Amniotic epithelial cell (primary cell): Measurements from ENCODE around the gene TAF13.
"Not testable (repeated sequence)": the region's sequence is repeated elsewhere in the genome, so short reads cannot be mapped to it uniquely, and the experiment has no call there.

Experiments used
- DNase-seq: peaks from one replicate; pipeline ENCODE4 v3.0.0-alpha.2; 2010; ENCODE audit warnings: low read depth

The TAF13 gene

DNA sequence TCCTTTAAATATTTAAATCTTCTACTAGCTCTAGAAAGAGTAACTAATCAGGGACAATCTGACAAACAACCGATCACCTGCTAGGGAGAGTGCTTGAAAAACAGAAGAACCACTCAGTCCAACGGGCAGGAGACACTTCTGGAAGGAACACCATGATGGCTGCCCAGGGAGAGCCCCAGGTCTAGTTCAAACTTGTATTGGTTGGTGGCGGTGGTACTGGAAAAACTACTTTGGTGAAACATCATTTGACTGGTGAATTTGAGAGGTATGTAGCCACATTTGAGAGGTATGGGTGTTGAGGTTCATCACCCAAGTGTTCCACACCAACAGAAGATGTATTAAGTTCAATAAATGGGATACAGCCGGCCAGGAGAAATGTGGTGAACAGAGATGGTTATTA, 29.1 kb downstream of the TAF13 start:
- no peak for DNase-seq

DNA sequence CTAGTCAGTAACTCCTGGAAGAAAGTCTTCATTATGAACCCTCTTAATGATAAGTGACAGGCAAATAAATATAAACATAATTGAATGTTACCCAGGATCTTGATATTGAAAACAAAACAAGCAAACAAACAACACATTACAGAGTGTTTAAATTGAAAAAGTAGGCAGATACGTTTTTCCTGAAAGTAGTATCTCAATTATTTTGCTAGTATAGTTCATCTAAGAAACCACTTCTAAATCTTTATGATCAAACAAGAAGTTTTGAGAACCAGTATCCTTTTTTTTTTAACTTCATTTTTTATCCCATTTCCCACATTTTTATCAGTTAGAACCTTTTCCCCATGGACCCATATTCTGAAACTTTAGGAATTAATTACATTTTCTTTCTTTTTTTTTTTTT, 30.2 kb downstream of the TAF13 start:
- no peak for DNase-seq

DNA sequence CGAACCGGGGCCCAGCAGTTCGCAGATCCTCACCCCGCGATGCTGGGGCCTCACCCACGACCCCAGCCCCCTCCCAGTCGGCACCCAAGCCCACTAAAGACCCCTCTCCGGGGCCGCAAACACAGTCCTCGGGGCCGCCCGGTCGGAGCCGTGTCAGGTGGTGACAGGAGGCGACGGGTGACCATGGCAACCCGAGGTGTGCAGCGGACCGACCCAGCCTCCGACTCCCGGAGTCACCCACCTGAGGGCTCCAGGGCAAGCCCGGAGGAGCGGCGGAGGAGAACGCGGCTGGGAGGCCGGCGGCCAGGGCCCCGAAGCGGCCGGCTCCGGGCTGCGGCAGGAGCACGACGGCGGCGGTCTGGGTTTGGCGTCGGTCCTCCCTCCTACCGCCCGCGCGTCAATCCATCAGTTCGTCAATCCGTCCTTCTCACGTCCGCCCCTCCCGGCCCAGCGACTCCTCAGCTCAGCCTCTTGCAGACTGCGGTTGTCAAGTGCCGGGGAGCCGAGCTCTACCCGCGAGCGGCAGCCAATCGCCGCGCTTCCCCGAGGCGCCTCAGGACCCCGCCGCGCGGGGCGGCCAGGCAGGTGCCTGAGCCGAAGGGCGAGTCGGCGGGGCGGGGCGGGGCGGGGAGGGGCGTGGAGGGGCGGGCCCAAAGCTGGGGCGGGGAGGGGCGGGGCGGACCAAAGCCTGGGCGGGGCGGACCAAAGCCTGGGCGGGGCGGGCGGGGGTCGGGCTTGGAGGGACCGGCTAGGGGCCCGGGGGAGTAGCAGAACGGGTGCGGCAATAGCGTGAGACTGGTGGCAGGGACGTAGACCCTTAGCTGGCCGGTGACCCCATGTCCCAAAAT, 34.0 kb downstream of the TAF13 start, which contains the start of gene WDR47:
WDR47 (minus strand) TSS at position 482 of the 848 bp plus-strand sequence. CDS start 18,590 bp downstream, outside the sequence.
- peak; percentile 93 for DNase-seq

DNA sequence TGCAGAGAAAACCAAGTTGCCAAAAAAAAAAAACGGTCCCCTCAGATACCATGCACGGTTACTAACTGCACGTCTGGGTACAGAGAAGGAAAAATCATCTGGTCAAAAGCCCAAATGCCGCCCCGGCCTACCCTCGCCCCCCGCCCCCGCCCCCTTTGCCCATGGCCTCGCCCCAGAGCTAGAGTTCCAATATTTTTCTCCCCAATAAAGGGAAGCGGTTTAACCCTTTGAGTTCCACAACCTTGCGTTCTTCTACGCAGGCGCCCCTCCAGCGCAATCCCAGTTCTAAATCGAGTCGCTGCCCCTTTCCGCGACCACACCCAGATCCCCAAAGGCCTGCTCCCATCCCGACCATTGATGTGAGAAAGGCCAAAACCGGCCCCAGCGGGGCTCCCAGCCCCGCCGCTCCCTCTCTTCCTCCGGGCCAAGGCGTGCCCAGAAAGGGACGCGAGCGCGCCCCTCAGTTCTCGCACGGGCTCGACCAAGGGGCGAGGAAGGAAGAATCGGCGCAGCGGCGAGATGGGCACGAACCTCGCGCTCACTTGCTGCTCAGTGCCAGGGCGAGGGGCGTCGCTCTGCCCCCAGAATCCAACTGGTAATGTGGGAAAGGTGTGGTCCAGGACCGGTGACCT, 34.7 kb downstream of the TAF13 start:
- DNase-seq = no peak

DNA sequence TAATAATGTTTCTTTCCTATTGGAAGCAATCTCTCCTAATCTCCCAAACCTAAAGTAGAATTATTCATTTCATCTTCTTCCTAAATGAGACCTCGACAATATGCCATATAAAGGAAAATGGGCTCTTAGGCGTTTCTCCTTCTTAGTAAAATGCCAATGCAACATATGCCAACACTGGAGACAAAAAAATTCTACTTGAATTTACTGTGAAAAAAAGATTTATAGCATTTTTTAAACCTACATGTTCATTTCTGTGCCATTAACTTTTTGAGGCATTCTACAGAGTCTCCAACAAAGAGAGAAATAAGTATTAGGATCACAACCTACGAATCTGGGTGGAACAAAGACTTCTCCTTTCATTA, 35.2 kb downstream of the TAF13 start:
- no peak for DNase-seq

DNA sequence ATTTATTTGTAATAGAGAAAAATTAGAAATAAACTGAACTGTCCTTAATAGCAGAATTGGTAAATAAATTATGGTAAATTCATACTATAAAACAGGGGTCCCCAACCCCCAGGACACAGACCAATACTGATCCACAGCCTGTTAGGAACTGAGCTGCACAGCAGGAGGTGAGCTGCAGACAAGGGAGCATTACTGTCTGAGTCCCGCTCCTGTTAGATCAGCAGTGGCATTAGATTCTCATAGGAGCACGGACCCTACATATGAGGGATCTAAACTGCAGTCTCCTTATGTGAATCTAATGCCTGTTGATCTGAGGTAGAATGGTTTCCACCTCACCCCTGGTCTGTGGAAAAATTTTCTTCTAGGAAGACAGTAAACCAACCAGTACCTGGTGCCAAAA, 41.4 kb downstream of the TAF13 start:
- DNase-seq = no peak

DNA sequence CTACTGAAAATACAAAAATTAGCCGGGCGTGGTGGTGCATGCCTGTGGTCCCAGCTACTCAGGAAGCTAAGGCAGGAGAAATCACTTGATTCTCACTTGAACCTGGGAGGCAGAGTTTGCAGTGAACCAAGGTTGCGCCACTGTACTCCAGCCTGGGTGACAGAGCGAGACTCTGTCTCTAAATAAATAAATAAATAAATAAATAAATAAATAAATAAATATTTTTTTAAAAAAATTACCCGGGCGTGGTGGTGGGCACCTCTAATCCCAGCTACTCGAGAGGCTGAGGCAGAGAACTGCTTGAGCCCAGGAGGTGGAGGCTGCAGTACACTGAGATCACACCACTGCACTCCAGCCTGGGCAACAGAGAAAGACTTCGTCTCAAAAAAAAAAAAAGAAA, 46.3 kb downstream of the TAF13 start:
- DNase-seq = not testable (repeated sequence)

DNA sequence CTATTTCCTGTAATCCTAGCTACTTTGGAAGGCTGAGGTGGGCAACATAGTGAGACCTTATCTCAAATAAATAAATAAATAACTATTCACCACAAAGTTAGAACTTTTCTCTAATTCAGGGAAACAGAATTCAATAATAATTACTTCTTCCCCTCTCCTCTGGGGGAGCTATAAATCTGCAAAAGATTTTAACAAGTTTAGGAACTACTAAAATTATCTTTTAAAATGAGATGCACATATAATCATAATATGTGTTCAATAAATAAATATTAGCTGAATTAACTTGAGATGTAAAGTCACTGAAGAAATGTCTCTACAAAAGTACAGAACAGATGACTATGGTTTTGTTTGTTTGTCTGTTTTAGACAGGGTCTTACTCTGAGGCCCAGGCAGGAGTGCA, 48.0 kb downstream of the TAF13 start:
- DNase-seq = no peak

DNA sequence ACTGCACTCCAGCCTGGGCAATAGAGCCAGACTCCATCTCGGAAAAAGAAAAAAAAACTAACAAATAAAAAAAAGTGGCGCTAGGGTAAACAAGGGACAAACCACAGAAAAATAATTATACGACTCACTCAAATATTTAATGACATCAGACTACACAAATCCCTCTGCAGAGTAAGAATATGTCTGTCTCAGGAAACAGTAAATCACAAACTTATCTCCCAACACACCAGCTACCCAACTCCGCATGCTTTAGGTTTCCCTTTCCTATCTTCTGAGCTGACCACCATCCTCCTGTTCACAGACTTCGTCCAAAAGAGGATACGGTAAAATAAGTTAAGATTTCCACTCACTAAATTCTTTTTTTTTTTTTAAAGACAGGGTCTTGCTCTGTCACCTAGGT, 50.1 kb downstream of the TAF13 start:
- DNase-seq = peak; percentile 86

DNA sequence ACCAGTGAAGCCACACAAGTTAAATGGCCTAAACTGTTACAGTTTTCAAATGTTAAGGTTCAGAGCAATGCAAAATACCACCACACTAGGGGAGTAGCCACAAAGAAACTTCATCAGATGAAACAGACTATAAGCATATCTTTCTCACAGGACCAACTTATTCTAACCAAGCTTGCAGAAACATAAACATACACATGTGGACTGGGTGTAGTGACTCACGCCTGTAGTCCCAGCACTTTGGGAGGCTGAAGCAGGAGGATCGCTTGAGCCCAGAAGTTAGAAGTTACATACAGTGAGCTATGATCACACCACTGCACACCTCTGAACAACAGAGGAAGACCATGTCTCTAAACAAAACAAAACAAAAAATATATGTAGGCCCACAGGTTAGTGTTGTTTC, 51.2 kb downstream of the TAF13 start:
- peak; percentile 14 for DNase-seq

DNA sequence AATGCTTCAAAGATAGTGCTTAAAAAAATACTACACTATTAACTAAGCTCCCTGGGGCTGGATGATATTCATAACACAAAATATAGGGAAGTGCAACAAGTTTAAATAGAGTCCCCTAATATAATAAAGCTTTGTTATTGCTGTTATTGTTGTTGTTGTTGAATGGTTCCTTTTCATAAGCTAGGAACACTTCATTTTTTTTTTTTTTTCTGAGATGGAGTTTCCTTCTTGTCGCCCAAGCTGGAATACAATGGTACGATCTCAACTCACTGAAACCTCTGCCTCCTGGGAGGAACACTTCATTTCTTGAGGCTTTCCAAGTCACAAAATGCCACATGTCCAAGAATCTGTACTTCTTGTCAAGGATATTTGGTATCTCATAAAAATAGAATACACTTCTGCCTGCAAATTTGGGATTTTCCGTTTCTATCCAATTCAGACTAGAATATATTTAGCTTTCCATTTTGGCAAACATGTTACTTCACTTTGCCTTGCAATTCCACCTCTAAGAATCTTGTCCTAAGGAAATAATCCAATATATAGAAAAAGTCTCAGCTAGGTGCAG, 55.0 kb downstream of the TAF13 start:
- DNase-seq = no peak

DNA sequence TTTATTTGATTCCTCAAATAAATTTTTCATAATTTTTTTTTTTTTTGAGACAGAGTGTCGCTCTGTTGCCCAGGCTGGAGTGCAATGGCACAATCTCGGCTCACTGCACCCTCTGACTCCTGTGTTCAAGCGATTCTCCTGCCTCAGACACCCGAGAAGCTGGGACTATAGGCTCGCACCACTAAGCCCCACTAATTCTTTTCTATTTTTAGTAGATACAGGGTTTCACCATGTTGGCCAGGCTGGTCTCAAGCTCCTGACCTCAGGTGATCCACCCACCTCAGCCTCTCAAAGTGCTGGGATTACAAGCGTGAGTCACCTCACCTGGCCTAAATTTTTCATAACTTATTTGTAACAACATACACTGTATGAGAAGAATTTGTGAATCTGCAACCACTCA, 58.1 kb downstream of the TAF13 start:
- not testable (repeated sequence) for DNase-seq

DNA sequence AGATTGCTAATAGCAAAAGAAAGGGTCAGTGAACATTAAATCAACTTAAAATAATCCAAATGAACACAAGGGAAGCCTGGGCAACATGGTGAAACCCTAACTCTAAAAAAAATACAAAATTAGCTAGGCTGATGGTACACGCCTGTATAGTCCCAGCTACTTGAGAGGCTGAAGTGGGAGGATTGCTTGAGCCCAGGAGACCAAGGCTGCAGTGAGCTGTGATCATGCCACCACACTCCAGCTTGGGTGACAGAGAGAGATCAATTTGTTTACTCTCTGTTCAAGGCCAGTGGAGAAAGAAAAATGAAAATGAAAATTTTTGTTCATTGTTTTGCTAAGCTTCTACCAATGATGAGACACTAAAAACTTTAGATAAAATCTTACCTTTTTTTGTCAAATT, 58.7 kb downstream of the TAF13 start:
- no peak for DNase-seq
